RKO (cell line): Measurements from ENCODE around the gene PRR20B.
"Not testable (repeated sequence)": the region's sequence is repeated elsewhere in the genome, so short reads cannot be mapped to it uniquely, and the experiment has no call there.

ENCODE experiments used
- DNase-seq: peaks from one replicate; pipeline ENCODE4 v3.0.0-alpha.2; 2016; ENCODE audit warnings: low spot score

PRR20B gene

GRCh38 chr13:57147188-57147587, at the start of gene PRR20B:
TSS of gene PRR20B (plus strand) at chr13:57147488. CDS start at chr13:57147875, 387 bp downstream.
- not testable (repeated sequence) for DNase-seq

GRCh38 chr13:57114945-57115344, 32.3 kb upstream of the PRR20B start:
- no peak for DNase-seq

GRCh38 chr13:57123681-57124080, 23.6 kb upstream of the PRR20B start:
- no peak for DNase-seq

- peak; percentile 7 for DNase-seq
Observed at GRCh38 chr13:57128909-57129308, 18.4 kb upstream of the PRR20B start.

GRCh38 chr13:57136093-57136492, 11.2 kb upstream of the PRR20B start:
- no peak for DNase-seq

GRCh38 chr13:57137585-57137984, 9.7 kb upstream of the PRR20B start:
- DNase-seq = no peak

GRCh38 chr13:57138988-57139387, 8.3 kb upstream of the PRR20B start:
- no peak for DNase-seq

GRCh38 chr13:57139781-57140180, 7.5 kb upstream of the PRR20B start:
- not testable (repeated sequence) for DNase-seq

- not testable (repeated sequence) for DNase-seq
Observed at GRCh38 chr13:57140235-57140968, 6.9 kb upstream of the PRR20B start, which contains the start of gene PRR20A. TSS of gene PRR20A (plus strand) at chr13:57140918. CDS start at chr13:57141305, 387 bp downstream.

- not testable (repeated sequence) for DNase-seq
Observed at GRCh38 chr13:57148106-57148505, 818 bp downstream of the PRR20B start.

GRCh38 chr13:57153761-57154160, 6.5 kb downstream of the PRR20B start, which contains the start of gene PRR20C:
TSS of gene PRR20C (plus strand) at chr13:57154061. CDS start at chr13:57154448, 387 bp downstream.
- DNase-seq = not testable (repeated sequence)

GRCh38 chr13:57160332-57160731, 13.0 kb downstream of the PRR20B start, which contains the start of gene PRR20D:
TSS of gene PRR20D (plus strand) at chr13:57160632. CDS start at chr13:57161019, 387 bp downstream.
- not testable (repeated sequence) for DNase-seq

GRCh38 chr13:57166897-57167296, 19.6 kb downstream of the PRR20B start, which contains the start of gene PRR20E:
TSS of gene PRR20E (plus strand) at chr13:57167197. CDS start at chr13:57167584, 387 bp downstream.
- not testable (repeated sequence) for DNase-seq

GRCh38 chr13:57191667-57192066, 44.4 kb downstream of the PRR20B start:
- no peak for DNase-seq
